AG04449 (cell line): ENCODE measurements around the gene TGFBR2.

Experiments
- CTCF ChIA-PET: fragments of 350-600 bp; formaldehyde crosslinking; extraction: SDS; loops from one replicate; lab custom pipeline; 2021; ENCODE audit warnings: antibody characterized with exemption; lab: Yijun Ruan, JAX
- POLR2A ChIA-PET: fragments of 400-600, 350-600 bp; formaldehyde crosslinking; extraction: SDS; loops from one replicate; lab custom pipeline; 2020; ENCODE audit warnings: antibody characterized with exemption, inconsistent platforms; lab: Yijun Ruan, JAX
- DNase-seq: peaks from one replicate; pipeline ENCODE4 v3.0.0-alpha.2; 2010; ENCODE audit warnings: low read depth, low spot score
- H3K4me3 ChIP-seq: 2 replicates; pipeline ENCODE4 v1.5.1; 2011; ENCODE audit warnings: low read depth, mild to moderate bottlenecking, control low read depth, low read length
- TF ChIP-seq, protein P1 (sequence below): IDR thresholded peaks from one replicate; pipeline ENCODE4 v1.5.1; 2011; ENCODE audit warnings: mild to moderate bottlenecking, moderate library complexity, low read length, control low read depth, inconsistent platforms; ENCODE audit not compliant: insufficient read depth; ENCODE audit errors: missing control alignments

Gene TGFBR2

DNA sequence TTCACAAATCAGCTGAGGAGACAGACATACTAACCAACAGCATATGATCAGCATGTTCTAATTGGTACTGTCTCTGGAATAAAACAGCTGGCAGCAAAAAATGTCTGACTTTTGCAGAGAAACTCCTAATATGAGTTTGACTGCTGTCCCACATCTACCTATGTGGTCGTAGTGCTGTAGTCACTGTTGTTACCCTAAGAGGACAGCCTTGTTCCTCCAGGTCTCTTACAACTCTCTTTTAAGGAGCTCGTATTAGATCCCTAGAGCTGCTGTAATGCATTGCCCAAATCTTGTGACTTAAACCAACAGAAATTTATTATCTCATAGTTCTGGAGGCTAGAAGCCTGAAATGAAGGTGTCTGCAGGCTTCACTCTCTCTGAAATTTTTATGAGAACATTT is 92.1 kb downstream of the TGFBR2 start:
- no peak overlapping the region for H3K4me3 ChIP-seq
- TF ChIP-seq, protein P1, sequence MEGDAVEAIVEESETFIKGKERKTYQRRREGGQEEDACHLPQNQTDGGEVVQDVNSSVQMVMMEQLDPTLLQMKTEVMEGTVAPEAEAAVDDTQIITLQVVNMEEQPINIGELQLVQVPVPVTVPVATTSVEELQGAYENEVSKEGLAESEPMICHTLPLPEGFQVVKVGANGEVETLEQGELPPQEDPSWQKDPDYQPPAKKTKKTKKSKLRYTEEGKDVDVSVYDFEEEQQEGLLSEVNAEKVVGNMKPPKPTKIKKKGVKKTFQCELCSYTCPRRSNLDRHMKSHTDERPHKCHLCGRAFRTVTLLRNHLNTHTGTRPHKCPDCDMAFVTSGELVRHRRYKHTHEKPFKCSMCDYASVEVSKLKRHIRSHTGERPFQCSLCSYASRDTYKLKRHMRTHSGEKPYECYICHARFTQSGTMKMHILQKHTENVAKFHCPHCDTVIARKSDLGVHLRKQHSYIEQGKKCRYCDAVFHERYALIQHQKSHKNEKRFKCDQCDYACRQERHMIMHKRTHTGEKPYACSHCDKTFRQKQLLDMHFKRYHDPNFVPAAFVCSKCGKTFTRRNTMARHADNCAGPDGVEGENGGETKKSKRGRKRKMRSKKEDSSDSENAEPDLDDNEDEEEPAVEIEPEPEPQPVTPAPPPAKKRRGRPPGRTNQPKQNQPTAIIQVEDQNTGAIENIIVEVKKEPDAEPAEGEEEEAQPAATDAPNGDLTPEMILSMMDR: no peak
- DNase-seq: no peak
- CTCF ChIA-PET: interaction anchor here (0.9 to 1.3 kb wide), 2 partner anchors 468 to 500 kb away, joined by 3 read pairs; no protein-coding TSS in a partner anchor
- POLR2A ChIA-PET: interaction anchor here (0.6 kb wide), 1 partner anchor 74 kb away, joined by 4 read pairs; no protein-coding TSS in a partner anchor

- H3K4me3 ChIP-seq: no peak overlapping the region
- ChIA-PET CTCF (no interaction called here), POLR2A (no interaction called here)
- TF ChIP-seq, protein P1: no peak
- DNase-seq: no peak
Observed at GRCh38 chr3:30699927-30700326, 93.5 kb downstream of the TGFBR2 start.

- no peak for DNase-seq
- no peak overlapping the region for H3K4me3 ChIP-seq
- TF ChIP-seq, protein P1: no peak
- ChIA-PET POLR2A (no interaction called here), CTCF (interaction anchor here (1.4 kb wide), 1 partner anchor 658 kb away, joined by 4 read pairs; no protein-coding TSS in a partner anchor)
Observed at GRCh38 chr3:30700702-30701321, 94.4 kb downstream of the TGFBR2 start.

- TF ChIP-seq, protein P1: no peak
- H3K4me3 ChIP-seq: no peak overlapping the region
- POLR2A ChIA-PET: no interaction called here
- CTCF ChIA-PET: interaction anchor here (0.7 to 1.4 kb wide), 2 partner anchors 34 to 660 kb away, joined by 3 to 4 read pairs; no protein-coding TSS in a partner anchor
- DNase-seq: no peak
Observed at GRCh38 chr3:30702038-30702827, 95.8 kb downstream of the TGFBR2 start.

DNA sequence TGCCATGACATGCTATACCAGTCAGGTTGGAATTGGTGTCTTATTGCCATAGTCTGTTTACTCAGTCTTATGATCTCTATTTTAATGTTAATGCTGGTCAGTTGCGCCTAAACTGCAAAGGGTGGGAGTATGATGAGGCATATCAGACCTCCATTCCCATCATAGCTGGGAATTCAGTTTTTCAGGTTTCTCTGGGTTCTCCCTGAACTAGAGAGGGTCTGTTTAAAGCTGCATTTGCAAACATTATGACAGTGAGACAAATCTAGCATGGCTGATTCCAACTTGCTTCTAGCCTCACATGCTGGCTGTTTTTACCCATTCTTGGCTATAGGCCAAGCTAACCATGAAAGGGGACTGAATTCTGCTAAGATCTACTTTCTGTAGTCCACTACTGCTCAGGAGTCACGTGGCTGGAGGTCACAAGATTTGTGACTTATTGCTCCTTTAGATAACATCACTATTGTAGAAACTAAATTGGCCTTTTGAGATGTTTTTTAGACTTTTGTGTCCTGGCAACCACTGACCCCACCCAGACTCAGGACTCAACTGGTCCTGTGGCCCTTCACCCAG is 96.5 kb downstream of the TGFBR2 start:
- ChIA-PET CTCF (interaction anchor here (1.0 to 1.7 kb wide), 2 partner anchors 9 to 663 kb away, joined by 3 to 12 read pairs; no protein-coding TSS in a partner anchor), POLR2A (no interaction called here)
- no peak overlapping the region for H3K4me3 ChIP-seq
- DNase-seq: no peak
- TF ChIP-seq, protein P1: no peak
